GM18526 (cell line): ENCODE data around the gene SAP30BP.

ENCODE experiments used
- POLR2A ChIP-seq: IDR thresholded peaks from 3 replicates; pipeline ENCODE4 v1.6.1; 2011; ENCODE audit not compliant: insufficient read length; ENCODE audit errors: extremely low read depth

Gene SAP30BP

GRCh38 chr17:75689441-75689873 is 22.3 kb downstream of the SAP30BP start:
- no peak for TF ChIP-seq POLR2A

GRCh38 chr17:75691371-75691791 is 24.2 kb downstream of the SAP30BP start:
- no peak for TF ChIP-seq POLR2A

- TF ChIP-seq POLR2A: no peak
Observed at GRCh38 chr17:75691801-75692626, 24.9 kb downstream of the SAP30BP start.

- no peak for TF ChIP-seq POLR2A
Observed at GRCh38 chr17:75692976-75693375, 25.8 kb downstream of the SAP30BP start.

GRCh38 chr17:75693500-75694481 is 26.7 kb downstream of the SAP30BP start:
- TF ChIP-seq POLR2A: no peak

DNA sequence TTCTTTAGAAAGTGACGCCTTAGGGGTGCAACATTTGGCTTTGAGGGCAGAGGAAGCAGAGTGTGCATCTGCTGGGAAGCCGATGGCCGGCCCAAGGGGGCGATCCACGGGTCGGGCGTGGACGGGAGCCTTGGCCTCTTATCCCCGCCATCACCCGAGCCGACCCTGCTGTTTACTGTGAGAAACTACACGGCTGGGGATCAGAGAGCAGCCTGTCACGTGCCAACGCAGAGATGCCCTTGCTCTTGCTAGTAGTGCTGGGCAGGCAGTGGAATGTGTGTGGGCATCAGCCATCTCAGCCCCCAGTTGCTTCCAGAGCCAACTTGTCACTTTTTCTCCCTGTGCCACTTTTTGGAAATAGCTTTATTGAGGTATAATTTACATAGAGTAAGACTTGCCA is 27.4 kb downstream of the SAP30BP start:
- no peak for TF ChIP-seq POLR2A

GRCh38 chr17:75695141-75695829 is 28.1 kb downstream of the SAP30BP start:
- TF ChIP-seq POLR2A: no peak

- TF ChIP-seq POLR2A: no peak
Observed at GRCh38 chr17:75695830-75696271, 28.7 kb downstream of the SAP30BP start.

DNA sequence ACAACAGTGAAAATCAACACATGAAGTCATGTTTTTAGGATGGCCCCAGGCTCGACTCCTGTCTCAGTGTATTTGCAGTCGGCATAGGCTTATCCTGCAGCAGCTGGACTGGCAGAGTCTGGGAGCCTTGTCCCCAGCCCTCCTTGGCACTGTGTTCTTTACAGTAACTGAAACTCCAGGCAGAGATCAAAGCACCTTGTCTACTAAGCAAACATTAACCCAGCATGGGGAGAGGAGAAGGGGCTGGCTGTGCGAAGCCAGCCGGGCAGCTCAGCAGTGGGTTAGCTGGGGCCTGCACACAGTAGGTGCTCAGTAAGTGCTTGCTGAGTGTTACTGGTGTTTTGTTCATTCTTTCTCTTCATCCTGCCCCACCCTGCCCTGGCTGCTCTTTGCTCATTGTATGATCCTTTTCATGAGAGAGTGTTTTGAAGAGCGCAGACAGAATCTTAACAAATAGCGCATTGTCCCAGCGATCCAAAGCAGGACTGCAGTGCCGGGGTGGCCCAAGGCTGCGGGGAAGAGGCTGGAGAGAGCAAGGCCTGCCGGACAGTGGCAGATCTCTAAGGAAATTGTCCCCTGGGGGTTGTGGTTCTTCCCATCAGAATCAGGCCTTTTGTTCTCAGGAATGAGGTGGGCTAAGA is 30.6 kb downstream of the SAP30BP start:
- TF ChIP-seq POLR2A: no peak

- TF ChIP-seq POLR2A: no peak
Observed at GRCh38 chr17:75698659-75699058, 31.5 kb downstream of the SAP30BP start.

DNA sequence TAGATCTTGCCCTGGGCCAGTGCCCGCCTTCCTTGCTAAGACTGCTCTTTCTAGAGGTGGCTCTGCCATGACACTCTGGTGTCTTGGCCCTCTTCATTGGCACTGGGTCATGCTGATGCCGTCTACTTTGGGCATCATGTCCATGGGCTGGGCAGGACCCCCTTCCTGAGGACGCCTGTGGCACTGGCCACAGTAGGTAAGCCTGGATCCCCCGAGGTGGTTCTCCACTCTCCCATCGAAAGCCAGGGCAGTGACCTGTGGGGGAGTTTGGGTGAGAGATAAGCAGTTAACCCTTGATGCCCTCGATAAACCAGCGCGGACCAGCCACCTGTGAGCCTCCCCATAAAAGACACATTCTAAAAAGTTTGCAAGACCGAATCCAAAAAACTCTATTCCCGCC is 34.1 kb downstream of the SAP30BP start:
- TF ChIP-seq POLR2A: no peak

DNA sequence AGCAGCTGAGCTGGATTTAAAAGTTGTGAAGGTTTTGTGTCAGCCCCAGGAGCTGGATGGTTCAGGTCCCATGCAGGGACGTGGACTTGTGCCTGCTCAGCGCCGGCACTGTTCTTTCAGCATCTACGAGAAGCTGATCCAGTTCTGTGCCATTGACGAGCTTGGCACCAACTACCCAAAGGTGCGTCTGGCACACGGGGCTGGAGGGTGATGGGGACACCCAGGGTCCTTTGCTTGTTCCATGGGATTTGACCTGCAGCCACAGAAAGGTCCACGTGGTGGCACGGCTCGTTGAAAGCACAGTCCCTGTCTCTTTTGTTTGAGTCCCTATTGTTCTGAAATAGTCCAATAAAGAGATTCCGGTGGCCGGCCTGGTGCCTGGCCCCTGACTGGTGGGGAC is 36.1 kb downstream of the SAP30BP start:
- no peak for TF ChIP-seq POLR2A

DNA sequence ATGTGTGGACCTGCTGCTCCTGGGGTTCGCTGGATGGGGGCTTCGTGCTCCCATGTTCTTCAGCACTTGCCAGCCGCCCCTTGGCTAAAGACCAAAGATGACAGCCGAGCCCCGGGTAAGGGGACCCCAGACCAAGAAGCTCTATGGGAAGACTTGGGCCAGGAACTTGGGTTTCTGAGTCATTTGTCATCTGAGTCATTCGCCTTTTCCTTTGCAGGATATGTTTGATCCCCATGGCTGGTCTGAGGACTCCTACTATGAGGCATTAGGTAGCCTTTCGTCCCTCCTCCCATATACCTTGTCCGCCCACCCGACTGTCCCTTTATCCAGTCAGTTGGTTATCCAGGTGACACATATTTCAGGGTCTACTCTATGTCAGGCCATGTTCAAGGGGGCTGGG is 36.5 kb downstream of the SAP30BP start:
- no peak for TF ChIP-seq POLR2A

GRCh38 chr17:75704963-75705875 is 38.1 kb downstream of the SAP30BP start:
- TF ChIP-seq POLR2A: no peak

DNA sequence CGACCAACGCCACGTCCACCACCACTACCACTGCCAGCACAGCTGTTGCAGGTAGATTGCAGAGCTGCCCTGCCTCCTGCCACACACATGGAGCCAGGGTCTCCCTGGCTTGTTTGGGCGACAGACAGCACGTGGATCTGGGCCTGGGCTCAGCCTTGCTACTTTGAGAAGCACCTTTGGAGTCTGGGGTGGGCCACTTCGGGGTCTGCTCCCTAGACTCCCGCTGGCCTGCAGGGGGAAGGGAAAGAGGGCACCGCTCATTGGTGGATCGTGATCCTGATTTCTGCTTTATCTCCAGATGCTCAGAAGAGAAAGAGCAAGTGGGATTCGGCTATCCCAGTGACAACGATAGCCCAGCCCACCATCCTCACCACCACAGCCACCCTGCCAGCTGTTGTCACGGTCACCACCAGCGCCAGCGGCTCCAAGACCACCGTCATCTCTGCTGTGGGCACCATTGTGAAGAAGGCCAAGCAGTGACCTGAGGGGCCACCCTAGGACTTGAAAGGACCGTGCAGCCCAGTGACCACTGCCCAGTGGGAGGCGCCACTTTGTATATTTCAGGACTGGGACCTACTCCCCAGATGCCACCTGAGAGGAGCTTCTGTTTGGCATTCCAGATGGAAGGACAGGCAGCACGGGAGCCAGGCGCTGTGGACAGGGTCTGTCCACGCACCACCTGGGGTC is 39.0 kb downstream of the SAP30BP start:
- TF ChIP-seq POLR2A: no peak
